Kidney epithelial cell (primary cell): ENCODE data around the gene NDUFA7. TPM values are rescaled to one million over a fixed set of nuclear protein-coding genes. Genes with fewer than 3 reads are reported as not detected.
A peak's percentile ranks its signal among the peaks of the same experiment; 100 is the strongest.

Experiments
- DNase-seq: peaks from one replicate; pipeline ENCODE4 v3.0.0-alpha.2; 2010; ENCODE audit warnings: low read depth
- H3K27me3 ChIP-seq: 2 replicates; pipeline ENCODE4 v1.6.0; 2011; ENCODE audit warnings: low read length; ENCODE audit not compliant: control insufficient read depth, insufficient read depth
- H3K36me3 ChIP-seq: 2 replicates; pipeline ENCODE4 v1.5.1; 2011; ENCODE audit warnings: low read length; ENCODE audit not compliant: control insufficient read depth, insufficient read depth
- H3K4me3 ChIP-seq: 2 replicates; pipeline ENCODE4 v1.5.1; 2011; ENCODE audit warnings: low read depth, mild to moderate bottlenecking, control low read depth, low read length
- CTCF ChIP-seq: IDR thresholded peaks from 2 replicates; pipeline ENCODE4 v1.5.1; 2011; ENCODE audit warnings: mild to moderate bottlenecking, moderate library complexity, low read length, control low read depth, inconsistent platforms; ENCODE audit not compliant: insufficient read depth, poor library complexity, severe bottlenecking
- total RNA-seq: library from RNA; depleted of rRNA; stranded (reverse); fragments of >200 nt; gene quantifications from 2 replicates; pipeline ENCODE4 v1.2.3, GENCODE V29; 2015

NDUFA7 gene
- total RNA-seq, 1 donor from 2014 or later = 49.8 TPM

GRCh38 chr19:8331263-8331845, 10.2 kb upstream of the NDUFA7 start:
- Histone ChIP-seq H3K4me3 (no peak overlapping the region), H3K27me3 (peaks cover 35% of the 10 kb centered on the region), H3K36me3 (no peaks in the 10 kb centered on the region)
- DNase-seq = no peak
- TF ChIP-seq CTCF = no peak

GRCh38 chr19:8329996-8330395, 8.8 kb upstream of the NDUFA7 start:
- TF ChIP-seq CTCF = no peak
- peaks cover 25% of the 10 kb centered on the region for H3K27me3 ChIP-seq
- no peak for DNase-seq
- H3K36me3 ChIP-seq = no peaks in the 10 kb centered on the region
- H3K4me3 ChIP-seq = no peak overlapping the region

- H3K4me3 ChIP-seq = no peak overlapping the region
- H3K27me3 ChIP-seq = peaks cover 4% of the 10 kb centered on the region
- no peak for TF ChIP-seq CTCF
- no peaks in the 10 kb centered on the region for H3K36me3 ChIP-seq
- DNase-seq = no peak
Observed at GRCh38 chr19:8325454-8325853, 4.3 kb upstream of the NDUFA7 start.

- no peak for DNase-seq
Observed at GRCh38 chr19:8324186-8325050, 3.2 kb upstream of the NDUFA7 start.

DNA sequence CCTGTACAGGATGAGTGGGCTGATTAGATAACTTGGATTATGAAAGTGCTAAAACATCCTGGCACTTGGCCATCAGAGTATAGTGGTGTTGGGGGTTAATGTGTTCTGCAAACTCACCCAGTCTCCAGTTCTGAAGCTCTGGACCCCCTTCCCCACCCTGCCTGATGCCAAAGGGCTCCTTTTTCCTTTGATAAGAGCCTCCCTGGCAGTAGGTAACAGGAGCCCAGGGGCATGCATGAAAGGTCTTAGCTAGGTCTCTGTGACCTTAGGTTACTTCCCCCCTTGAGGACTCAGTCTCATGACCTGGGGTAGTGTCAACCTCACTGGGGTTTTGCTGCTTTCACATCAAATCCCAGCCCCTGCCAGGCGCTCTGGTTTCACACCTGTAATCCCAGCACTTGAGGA, 2.6 kb upstream of the NDUFA7 start:
- TF ChIP-seq CTCF = no peak
- no peaks in the 10 kb centered on the region for H3K36me3 ChIP-seq
- no peak overlapping the region for H3K4me3 ChIP-seq
- peaks cover 4% of the 10 kb centered on the region for H3K27me3 ChIP-seq
- no peak for DNase-seq

More at GRCh38 chr19:8324186-8325050, 3.2 kb upstream of the NDUFA7 start:
- Histone ChIP-seq H3K36me3 (no peaks in the 10 kb centered on the region), H3K27me3 (peaks cover 4% of the 10 kb centered on the region), H3K4me3 (no peak overlapping the region)
- TF ChIP-seq CTCF = no peak

DNA sequence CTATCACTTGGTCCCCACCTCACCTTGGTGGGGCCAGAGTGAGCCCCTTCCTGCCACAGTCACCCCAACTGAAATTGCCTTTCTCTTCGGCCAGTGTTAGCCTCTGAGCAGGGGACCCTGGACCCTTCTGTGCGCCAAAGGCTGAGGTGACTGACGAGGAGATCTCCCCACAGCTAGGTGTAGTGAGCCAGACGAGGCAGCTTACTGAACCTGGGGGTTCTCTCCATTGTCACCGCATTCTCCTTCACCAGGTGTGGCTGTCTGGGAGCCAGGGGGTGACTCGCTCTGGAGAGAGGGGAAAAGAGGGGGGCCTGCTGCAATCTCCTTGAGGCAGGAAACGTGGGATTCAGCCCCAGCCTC, 1.4 kb upstream of the NDUFA7 start:
- no peak for DNase-seq
- Histone ChIP-seq H3K27me3 (no peaks in the 10 kb centered on the region), H3K4me3 (peak overlapping the region; percentile 76), H3K36me3 (no peaks in the 10 kb centered on the region)
- TF ChIP-seq CTCF = no peak
